Large intestine (tissue), 3 donors: ENCODE results near the gene PLXNA1. TPM values are rescaled to one million over a fixed set of nuclear protein-coding genes. Genes with fewer than 3 reads are reported as not detected.

Experiments used
- DNase-seq, 2 donors: peaks; one replicate each; pipeline versions ENCODE4 v3.0.0 to v3.0.0-alpha.2; 2013
- H3K27ac ChIP-seq: one replicate; pipeline ENCODE4 v1.5.1; 2013; ENCODE audit warnings: low read length
- H3K27me3 ChIP-seq: 2 replicates; pipeline ENCODE4 v1.6.1; 2013; ENCODE audit warnings: low read length; ENCODE audit not compliant: control insufficient read depth, insufficient read depth
- H3K36me3 ChIP-seq: 2 replicates; pipeline ENCODE4 v1.6.1; 2013; ENCODE audit warnings: low read length; ENCODE audit not compliant: control insufficient read depth, insufficient read depth
- H3K4me1 ChIP-seq: one replicate; pipeline ENCODE4 v1.6.1; 2013; ENCODE audit warnings: low read length; ENCODE audit not compliant: control insufficient read depth, insufficient read depth
- H3K4me3 ChIP-seq: one replicate; pipeline ENCODE4 v1.5.1; 2013; ENCODE audit warnings: low read length
- H3K9me3 ChIP-seq: one replicate; pipeline ENCODE4 v1.6.1; 2013; ENCODE audit warnings: mild to moderate bottlenecking, low read depth, low read length, moderate library complexity; ENCODE audit not compliant: control insufficient read depth
- WGBS: methylation state at CpG from one replicate; pipeline ENCODE4 v1.1.5; 2013; ENCODE audit warnings: low lambda C conversion rate; ENCODE audit not compliant: insufficient coverage; 5-methylcytosine and 5-hydroxymethylcytosine counted together
- polyA plus RNA-seq: library from polyadenylated mRNA; unstranded; fragments of 120-200 nt; gene quantifications from one replicate; pipeline ENCODE4 v1.2.1, GENCODE V29; 2013

PLXNA1 gene
- polyA plus RNA-seq, 1 donor = 16.5 TPM

DNA sequence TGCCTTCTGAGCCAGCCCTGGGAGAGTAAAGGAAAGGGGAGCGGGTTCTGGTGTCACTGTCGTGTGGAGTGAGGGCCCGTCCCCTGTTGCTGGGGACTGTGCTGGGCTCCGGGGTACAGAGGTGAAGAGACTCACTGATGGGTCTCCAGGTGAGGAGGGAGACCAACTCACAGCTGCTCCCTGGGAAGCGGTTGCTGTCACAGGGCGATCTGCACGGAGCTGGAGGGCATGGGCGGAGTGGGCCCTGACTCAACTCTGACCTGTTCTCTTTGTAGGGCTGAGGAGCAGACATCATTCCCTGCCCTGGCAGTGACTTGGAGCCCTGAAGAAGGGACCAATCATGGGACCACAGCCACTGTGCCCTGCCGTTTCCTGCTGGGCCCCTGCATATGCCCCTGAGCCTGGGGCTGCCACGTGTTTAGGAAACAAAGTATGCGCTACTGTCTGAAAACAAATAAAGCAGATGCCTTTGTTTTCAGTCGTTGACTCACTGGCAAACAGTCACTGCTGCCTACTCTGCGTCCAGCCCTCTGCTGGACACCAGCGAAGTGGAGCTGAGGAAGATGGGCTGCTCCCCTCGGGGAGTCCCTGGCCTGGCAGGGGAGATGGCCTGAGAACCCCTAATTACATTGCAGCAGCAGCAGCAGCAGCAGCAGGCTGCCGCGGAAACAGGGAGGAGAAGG is 22.9 kb upstream of the PLXNA1 start:
- Histone ChIP-seq H3K36me3 (no peaks in the 10 kb centered on the region), H3K27me3 (no peaks in the 10 kb centered on the region), H3K9me3 (no peaks in the 10 kb centered on the region), H3K27ac (no peak overlapping the region), H3K4me1 (no peaks in the 10 kb centered on the region), H3K4me3 (no peak overlapping the region)
- DNase-seq = no peak
- WGBS = 60% methylated on average over 1 of the region's 17 CpGs

GRCh38 chr3:126960604-126960995 is 22.3 kb upstream of the PLXNA1 start:
- no peaks in the 10 kb centered on the region for H3K27me3 ChIP-seq
- H3K27ac ChIP-seq = no peak overlapping the region
- H3K4me3 ChIP-seq = no peak overlapping the region
- H3K9me3 ChIP-seq = no peaks in the 10 kb centered on the region
- H3K4me1 ChIP-seq = no peaks in the 10 kb centered on the region
- no peaks in the 10 kb centered on the region for H3K36me3 ChIP-seq
- WGBS = no CpG with 5 or more reads among the region's 17 CpGs
- no peak for DNase-seq

DNA sequence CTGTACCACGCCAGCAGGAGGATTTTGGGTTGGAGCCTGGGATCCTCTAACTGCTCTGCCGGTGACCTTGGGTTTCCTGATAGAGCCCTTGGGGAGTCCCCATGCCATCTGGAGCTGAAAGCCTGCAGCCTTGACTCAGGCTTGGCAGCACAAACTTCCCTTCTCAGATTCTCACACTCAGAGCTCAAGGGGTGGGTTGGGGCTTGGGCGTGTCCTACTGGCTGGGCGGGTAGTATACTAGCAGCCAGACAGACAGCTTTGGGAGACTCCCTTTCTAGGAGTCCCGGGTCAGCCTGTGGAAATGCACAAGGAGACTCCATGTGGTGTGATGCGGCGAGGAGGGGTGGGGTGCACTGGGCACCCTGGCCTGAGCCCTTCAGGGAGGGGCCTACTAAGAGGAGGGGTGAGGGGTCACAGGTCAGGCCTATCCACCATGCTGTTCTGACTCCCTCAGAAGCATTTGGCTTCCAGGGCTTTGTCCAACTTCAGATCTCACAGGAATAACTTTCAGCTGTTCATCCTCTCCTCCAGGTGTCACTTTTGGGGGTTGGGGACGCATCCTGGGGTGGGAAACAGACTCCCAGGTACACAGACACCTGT is 21.6 kb upstream of the PLXNA1 start:
- no peaks in the 10 kb centered on the region for H3K4me1 ChIP-seq
- no CpG with 5 or more reads among the region's 8 CpGs for WGBS
- no peaks in the 10 kb centered on the region for H3K27me3 ChIP-seq
- no peak overlapping the region for H3K27ac ChIP-seq
- no peak overlapping the region for H3K4me3 ChIP-seq
- H3K36me3 ChIP-seq = no peaks in the 10 kb centered on the region
- no peak for DNase-seq
- H3K9me3 ChIP-seq = no peaks in the 10 kb centered on the region

- no CpG with 5 or more reads among the region's 11 CpGs for WGBS
- DNase-seq = no peak
- Histone ChIP-seq H3K9me3 (no peaks in the 10 kb centered on the region), H3K27ac (no peak overlapping the region), H3K36me3 (no peaks in the 10 kb centered on the region), H3K4me1 (no peaks in the 10 kb centered on the region), H3K27me3 (no peaks in the 10 kb centered on the region), H3K4me3 (no peak overlapping the region)
These were observed 21.0 kb upstream of the PLXNA1 start for GRCh38 chr3:126961791-126962461.

GRCh38 chr3:126962756-126963155 is 20.2 kb upstream of the PLXNA1 start:
- no peaks in the 10 kb centered on the region for H3K36me3 ChIP-seq
- H3K27ac ChIP-seq = no peak overlapping the region
- H3K4me1 ChIP-seq = no peaks in the 10 kb centered on the region
- no peaks in the 10 kb centered on the region for H3K9me3 ChIP-seq
- no peaks in the 10 kb centered on the region for H3K27me3 ChIP-seq
- no CpG with 5 or more reads among the region's 8 CpGs for WGBS
- H3K4me3 ChIP-seq = no peak overlapping the region
- DNase-seq = no peak

GRCh38 chr3:126963261-126964190 is 19.4 kb upstream of the PLXNA1 start:
- no peaks in the 10 kb centered on the region for H3K4me1 ChIP-seq
- H3K36me3 ChIP-seq = no peaks in the 10 kb centered on the region
- H3K27ac ChIP-seq = no peak overlapping the region
- H3K27me3 ChIP-seq = no peaks in the 10 kb centered on the region
- no peaks in the 10 kb centered on the region for H3K9me3 ChIP-seq
- H3K4me3 ChIP-seq = no peak overlapping the region
- WGBS = no CpG with 5 or more reads among the region's 7 CpGs
- peak in 1 of 2 donors; percentile 64 for DNase-seq

DNA sequence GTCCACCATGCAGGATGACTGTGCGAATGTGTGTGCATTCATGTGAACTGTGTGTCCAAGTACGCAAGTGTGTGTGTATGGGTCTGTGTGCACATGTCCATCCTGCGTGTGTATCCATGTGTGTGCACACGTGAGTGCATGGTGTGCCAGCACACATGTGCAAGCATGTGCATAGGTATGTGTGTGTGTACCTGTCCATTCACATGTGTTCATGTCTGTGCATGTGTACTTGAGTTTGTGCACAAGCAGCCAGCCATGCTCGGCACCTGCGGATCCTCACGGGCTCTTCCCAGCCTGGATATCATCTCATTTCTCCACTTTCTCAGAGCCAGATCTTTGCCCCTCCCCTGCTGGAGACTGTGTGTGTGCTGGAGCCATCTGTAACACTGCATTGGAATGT is 18.7 kb upstream of the PLXNA1 start:
- WGBS = no CpG with 5 or more reads among the region's 7 CpGs
- no peaks in the 10 kb centered on the region for H3K36me3 ChIP-seq
- no peaks in the 10 kb centered on the region for H3K27me3 ChIP-seq
- H3K9me3 ChIP-seq = no peaks in the 10 kb centered on the region
- H3K4me1 ChIP-seq = no peaks in the 10 kb centered on the region
- no peak overlapping the region for H3K27ac ChIP-seq
- no peak overlapping the region for H3K4me3 ChIP-seq
- no peak for DNase-seq

DNA sequence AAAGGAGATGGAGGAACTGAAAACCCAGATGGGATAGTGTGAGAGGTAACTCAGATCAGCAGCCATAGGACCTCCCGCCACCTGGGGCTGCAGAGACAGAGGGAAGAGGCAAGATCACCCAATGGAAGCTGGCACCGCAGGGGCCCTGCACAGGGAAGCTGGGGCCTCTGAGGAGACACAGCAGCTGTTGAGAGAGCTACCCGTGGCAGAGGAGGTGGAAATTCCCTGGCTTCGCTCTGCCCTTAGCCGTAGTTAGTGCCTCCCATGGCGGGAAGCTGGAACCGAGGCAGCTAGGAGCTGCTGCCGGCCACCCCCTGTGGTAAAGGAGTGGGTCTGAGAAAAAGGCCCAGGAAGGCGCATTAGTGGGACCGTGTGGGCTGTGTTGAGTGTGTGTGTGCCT is 18.0 kb upstream of the PLXNA1 start:
- no peak overlapping the region for H3K27ac ChIP-seq
- WGBS = no CpG with 5 or more reads among the region's 10 CpGs
- H3K9me3 ChIP-seq = no peaks in the 10 kb centered on the region
- H3K4me1 ChIP-seq = no peaks in the 10 kb centered on the region
- H3K27me3 ChIP-seq = no peaks in the 10 kb centered on the region
- H3K36me3 ChIP-seq = no peaks in the 10 kb centered on the region
- H3K4me3 ChIP-seq = no peak overlapping the region
- no peak for DNase-seq

- DNase-seq = no peak
These were observed 17.3 kb upstream of the PLXNA1 start for GRCh38 chr3:126965526-126966080.

DNA sequence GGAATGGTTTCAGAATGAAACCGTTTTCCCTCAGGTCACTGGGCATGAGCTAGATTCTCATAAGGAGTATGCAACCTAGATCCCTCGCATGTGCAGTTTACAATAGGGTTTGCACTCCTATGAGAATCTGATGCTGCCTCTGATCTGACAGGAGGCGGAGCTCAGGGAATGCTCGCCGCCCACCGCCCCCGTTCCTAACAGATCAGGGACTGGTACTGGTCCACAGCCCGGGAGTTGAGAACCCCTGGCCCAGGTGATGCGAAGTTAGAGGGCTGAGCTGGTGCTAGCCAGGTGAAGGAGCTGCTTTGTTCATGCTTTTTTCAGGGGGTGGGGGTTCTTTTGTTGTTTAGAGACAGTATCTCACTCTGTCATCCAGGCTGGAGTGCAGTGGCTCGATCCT is 15.5 kb upstream of the PLXNA1 start:
- Histone ChIP-seq H3K4me3 (no peak overlapping the region), H3K4me1 (no peaks in the 10 kb centered on the region), H3K27me3 (no peaks in the 10 kb centered on the region), H3K9me3 (no peaks in the 10 kb centered on the region), H3K36me3 (no peaks in the 10 kb centered on the region), H3K27ac (no peak overlapping the region)
- WGBS = 100% methylated on average over 1 of the region's 10 CpGs
- DNase-seq = no peak

More at GRCh38 chr3:126965526-126966080, 17.3 kb upstream of the PLXNA1 start:
- Histone ChIP-seq H3K4me3 (no peak overlapping the region), H3K27ac (no peak overlapping the region), H3K4me1 (no peaks in the 10 kb centered on the region), H3K27me3 (no peaks in the 10 kb centered on the region), H3K36me3 (no peaks in the 10 kb centered on the region), H3K9me3 (no peaks in the 10 kb centered on the region)
- WGBS = no CpG with 5 or more reads among the region's 9 CpGs
